ENCODE results near the gene TMEM242.

TMEM242 gene

GRCh38 chr6:157287247-157287850, 36.0 kb downstream of the TMEM242 start:
- DNase-seq: no peak

GRCh38 chr6:157285422-157285779, 37.9 kb downstream of the TMEM242 start:
- DNase-seq: no peak

DNA sequence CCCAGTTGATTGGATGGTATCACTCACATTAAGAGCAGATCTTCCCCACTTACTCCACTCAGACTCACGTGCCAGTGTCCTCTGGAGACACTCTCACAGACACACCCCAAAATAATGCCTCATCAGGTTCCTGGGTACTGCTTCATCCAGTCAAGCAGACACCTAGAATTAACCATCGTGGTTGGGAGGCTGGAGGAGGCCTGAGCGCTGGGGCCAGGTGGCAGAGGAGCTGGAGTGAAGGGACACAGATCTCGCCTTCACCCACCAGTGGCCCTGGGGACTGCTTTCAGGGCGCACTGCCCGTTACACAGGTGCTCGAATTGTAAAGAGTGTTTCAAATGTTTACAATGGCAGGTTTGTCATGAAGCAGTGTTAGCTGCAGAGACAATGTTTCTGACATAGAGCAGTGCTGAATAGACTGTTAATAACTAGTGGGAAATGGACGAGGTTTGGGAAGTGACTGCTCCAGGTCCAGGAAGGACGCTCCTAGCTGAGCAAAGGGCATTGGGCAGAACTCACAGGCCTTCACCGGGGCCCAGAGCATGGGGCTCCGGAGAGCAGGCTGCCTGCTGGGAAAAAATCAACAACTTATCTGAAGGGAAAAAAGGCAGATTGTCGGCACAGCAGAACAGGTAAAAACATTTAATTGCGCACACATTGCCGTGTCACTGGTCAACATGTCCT, 38.4 kb downstream of the TMEM242 start:
- DNase-seq: no peak

DNA sequence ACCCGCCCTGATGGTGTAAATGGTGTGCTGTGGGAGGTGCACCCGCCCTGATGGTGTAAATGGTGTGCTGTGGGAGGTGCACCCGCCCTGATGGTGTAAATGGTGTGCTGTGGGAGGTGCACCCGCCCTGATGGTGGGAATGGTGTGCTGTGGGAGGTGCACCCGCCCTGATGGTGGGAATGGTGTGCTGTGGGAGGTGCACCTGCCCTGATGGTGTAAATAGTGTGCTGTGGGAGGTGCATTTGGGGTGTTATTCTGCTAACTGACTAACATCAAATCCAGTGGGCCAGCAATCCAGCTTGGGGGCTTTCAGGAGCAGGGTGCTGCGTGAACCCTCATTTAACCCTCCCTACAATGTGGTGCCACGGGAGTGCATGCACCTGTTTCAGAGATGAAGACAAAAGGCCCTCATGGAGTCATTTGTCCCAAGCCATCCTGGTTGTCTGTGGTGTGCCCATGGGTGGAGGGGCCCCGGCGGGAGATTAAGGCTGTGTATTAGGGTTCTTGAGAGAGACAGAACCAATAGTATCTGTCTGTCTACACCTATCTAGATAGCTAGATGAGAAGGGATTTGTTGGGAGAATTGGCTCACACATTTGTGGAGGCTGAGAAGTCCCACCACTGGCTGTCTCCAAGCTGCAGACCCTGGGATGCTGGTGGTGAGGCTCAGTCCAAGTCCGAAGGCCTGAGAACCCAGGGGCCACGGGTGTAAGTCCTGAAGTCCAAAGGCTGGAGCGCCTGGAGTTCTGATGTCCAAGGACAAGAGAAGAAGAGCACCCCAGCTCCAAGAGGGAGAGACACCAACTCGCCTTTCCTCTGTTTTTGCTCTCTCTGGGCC, 39.2 kb downstream of the TMEM242 start:
- DNase-seq: no peak

DNA sequence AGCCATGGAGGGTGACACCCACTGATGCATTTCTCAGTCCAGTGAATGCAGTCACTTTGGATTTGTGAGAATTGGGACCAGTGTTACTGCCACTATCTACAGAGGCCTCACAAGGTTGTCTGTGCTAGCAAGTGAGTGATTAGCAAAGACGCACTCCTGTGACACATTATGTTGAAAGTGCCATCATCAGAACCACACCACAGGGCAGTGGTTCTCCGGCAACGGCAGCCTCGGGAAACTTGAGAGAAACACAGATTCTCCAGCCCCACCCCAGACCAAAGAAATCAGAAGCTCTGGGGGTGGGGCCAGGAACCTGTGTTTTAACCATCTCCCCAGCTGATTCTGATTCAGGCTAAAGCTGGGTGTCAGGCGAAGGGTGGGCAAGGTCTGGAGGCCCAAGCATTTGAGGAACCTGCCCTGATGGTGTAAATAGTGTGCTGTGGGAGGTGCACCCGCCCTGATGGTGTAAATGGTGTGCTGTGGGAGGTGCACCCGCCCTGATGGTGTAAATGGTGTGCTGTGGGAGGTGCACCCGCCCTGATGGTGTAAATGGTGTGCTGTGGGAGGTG, 39.9 kb downstream of the TMEM242 start:
- no peak for DNase-seq

DNA sequence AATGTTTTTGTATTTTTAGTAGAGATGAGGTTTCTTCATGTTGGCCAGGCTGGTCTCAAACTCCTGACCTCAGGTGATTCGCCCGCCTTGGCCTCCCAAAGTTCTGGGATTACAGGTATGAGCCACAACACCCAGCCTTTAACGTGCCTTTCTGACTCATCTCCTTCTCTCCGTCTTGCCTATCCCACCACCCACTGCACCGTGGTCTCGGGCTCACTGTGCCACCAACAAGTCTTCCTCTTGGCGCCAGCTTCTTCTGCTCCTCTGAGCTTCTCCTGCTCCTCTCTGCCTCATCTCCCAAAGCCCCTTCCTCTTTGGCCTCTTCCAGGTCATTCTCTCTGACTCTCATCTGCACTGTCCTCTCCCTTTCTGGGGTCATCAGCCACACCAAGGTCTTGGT, 41.0 kb downstream of the TMEM242 start:
- no peak for DNase-seq

GRCh38 chr6:157281570-157281969, 41.7 kb downstream of the TMEM242 start:
- DNase-seq: no peak

DNA sequence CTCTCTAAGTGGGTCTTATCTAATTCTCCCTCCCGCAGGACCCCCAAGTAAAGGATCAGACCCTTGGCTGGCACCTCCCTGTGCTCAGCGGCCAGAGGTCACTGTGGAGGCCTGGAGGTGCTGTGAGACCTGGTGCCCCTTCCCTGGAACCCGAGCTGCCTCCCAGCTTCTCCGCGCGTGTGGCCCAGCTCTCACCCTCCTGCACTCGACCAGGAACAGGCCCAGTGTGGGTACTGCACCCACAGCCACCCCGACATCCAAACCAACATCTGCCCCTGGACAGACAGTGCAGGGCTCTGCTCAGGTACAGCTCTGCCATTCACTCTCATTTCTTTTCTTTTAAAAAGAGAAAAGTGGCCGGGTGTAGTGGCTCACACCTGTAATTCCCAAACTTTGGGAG, 42.4 kb downstream of the TMEM242 start:
- DNase-seq: no peak

DNA sequence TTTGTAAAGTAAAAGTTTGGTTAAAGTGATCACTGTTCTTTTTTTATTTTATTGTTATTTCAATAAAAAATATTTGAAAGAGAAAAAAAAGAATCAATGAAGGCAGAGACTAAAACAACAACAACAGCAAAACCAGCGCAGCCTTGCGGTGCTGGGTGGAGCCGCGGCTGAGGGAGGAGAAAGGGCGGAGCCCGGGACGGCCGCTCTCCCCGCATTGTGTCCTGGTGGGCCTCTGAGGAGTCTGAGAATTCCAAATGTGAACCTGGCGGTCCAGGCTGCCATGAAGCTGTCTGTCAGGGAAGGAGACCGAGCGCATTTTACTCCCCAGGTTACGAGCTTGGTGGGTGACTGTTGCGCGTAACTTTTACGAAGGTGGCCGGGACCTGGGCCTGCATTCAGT, 43.2 kb downstream of the TMEM242 start:
- DNase-seq: no peak

DNA sequence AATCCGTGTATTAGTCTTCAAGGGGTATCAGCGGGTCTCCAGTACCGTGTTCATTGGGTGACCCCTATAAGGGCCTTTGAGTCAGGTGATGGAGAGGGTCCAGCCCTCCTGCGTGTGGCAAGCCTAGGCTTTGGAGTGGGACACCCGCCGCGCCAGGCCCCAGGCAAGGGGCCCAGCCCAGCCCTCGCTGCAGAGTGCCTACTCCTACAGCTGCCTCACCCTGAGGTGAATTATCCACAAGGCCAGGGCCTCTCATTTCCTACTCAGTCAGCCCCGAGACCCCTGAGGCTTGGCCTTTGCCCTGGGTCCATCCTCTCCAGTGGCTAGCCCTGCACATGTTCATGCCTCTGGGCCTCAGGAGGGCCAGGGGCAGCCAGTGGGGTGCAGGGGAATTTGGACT, 45.1 kb downstream of the TMEM242 start:
- DNase-seq: no peak

DNA sequence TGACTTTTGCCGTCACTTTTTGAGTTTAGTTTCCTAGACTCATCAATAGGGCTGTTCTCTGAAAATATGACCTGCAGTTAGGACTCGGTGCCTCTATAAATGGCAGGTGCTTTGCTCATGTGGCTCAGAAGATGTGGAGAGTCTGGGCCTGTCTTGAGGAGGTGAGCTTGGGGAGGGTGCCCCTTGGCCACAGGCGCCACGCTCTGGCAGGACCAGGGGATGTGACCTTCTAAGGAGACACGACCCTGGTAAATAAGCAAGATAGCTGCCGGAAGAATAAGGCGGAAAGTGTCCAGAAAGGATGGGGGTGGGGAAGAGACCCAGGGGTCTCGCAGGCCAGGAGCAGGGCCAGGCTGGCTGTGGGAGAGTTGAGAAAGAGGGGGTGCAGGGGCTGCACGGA, 46.6 kb downstream of the TMEM242 start:
- DNase-seq: no peak

- no peak for DNase-seq
Observed at GRCh38 chr6:157276134-157276532, 47.2 kb downstream of the TMEM242 start.

- peak; percentile 83 for DNase-seq
Observed at GRCh38 chr6:157274471-157275226, 48.7 kb downstream of the TMEM242 start.

DNA sequence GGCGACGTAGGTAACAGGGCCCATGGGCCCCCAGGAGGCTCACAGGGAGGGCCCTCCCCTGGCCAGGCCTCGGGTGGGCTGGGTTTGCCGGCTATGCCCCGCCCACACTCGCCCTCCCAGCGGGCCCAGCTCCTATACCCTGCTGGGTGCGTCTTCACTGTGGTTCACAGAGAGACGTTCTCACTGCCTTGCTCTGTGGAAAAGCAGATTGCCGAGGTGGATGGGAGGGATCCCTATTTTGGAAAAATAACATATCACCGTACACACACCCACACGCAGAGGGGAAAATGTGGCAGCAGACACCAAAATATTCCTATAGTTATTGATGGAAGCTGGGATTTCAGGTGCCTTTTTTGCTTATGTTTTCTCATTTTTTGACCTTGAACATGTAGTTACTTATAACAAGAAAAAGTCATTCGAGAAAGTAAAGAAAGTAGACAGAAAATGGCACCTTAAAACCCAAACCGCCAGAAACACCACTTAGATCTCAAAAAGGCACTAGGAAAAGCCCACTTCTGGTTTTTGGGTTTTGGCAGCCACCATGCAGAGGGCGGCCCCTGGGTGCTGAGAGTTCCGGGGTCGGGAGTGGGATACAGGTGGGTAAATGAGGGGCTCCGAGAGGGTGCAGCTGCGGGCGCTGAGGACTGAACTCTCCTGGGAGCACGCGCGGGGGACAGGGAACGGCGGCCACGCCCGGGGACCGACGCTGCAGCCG, 49.4 kb downstream of the TMEM242 start:
- peak; percentile 79 for DNase-seq

DNA sequence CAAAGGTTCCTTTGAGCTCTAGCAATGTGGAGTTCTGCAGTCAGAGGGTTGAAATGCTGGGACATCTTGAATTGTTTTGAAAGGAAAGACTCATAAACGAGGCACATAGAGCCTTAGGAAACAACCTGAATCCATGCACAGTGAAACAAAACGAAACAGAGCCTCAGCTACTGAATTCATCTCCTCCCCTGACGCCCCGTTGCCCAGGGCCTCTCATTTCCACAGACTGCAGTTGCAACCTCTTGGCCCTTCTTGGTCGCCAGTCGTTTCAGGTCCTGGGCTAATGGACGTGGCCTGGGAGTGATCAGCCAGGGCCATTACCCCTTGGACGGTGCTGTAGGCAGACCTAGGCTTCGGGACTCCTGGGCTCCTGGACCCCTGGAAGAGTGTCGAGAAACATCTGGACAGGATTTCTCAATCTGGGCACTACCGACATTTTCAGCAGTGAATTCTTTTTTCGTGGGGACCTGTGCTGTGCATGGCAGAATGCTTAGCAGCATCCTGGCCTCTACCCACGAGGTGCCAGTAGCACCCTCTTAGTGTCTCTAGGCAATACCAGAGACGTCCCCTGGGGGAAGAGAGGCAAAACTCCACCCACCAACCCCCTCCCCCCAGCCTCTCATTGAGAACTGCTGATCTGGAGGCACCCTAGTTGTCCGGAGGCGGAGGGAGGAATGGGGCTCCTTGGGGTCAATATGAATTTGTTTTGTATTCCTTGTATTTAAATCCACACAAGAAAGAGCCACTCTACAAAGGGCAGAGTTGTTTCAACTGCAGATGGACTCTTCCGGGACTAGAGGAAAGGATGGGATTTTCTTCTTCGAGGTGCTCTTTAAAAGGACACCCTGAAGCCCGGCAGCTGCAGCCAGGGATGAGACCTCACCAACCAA, 50.2 kb downstream of the TMEM242 start:
- peak; percentile 55 for DNase-seq

DNA sequence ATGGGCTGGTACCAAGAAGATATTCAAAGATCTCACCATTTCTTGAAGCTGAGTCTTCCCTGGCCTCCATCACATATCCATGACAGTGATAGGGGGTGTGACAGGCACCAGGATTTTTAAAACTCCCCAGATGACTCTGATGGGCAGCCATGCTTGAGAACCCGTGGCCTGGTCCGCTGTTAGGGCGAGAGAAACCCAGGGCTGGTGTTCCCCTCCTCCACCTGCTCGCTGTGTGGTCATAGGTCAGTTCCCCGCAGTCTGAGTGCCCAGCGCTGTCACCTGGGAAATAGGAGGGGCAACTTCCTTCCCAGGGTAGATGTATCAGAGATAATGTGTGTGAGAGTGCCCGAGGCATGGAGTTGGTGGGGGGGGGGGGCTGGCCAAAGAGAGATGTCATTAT, 50.9 kb downstream of the TMEM242 start:
- DNase-seq: no peak

GRCh38 chr6:157271911-157272310, 51.4 kb downstream of the TMEM242 start:
- no peak for DNase-seq

DNA sequence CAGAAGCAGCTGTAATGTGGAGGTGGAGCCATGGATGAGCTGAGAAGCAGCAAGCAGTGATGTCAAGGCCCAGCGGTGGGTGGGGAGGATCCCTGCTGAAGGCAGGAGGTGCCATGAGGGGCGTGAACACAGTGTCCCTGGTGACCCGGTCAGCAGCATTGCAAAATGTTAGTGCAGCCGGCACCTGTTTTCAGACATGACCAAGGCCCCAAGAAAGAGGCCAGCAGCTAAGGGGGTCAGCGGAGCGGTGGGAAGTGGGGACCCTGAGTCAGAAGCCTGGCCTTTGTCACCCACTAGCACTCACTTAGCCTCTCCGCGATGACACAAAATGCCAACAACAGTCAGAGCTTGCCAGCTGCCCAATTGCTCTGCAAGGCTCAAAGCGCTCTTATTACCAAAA, 51.9 kb downstream of the TMEM242 start:
- DNase-seq: no peak

- DNase-seq: no peak
Observed at GRCh38 chr6:157270916-157271315, 52.4 kb downstream of the TMEM242 start.

- no peak for DNase-seq
Observed at GRCh38 chr6:157270308-157270707, 53.0 kb downstream of the TMEM242 start.

- DNase-seq: no peak
Observed at GRCh38 chr6:157269261-157269794, 54.0 kb downstream of the TMEM242 start.

All from CD4-positive, alpha-beta T cell treated with Interleukin-10 for 1 hour (primary cell).